H1 (cell line): ENCODE data around the gene PHF1.

Source experiments
- CTCF ChIP-seq, 3 experiments: IDR thresholded peaks; 1 replicate in 2 of 3; 2 replicates in 1 of 3; pipeline versions ENCODE4 v1.5.1 to v1.6.1; 2011; ENCODE audit warnings: low read length in 3 of 3, mild to moderate bottlenecking in 3 of 3, inconsistent platforms in 2 of 3, low read depth in 1 of 3, moderate library complexity in 1 of 3; ENCODE audit not compliant: insufficient read depth in 1 of 3; ENCODE audit errors: control extremely low read depth in 1 of 3
- GABPA ChIP-seq: IDR thresholded peaks from 2 replicates; pipeline ENCODE4 v1.6.1; 2011; ENCODE audit warnings: mild to moderate bottlenecking, low read length, moderate library complexity, borderline replicate concordance; ENCODE audit not compliant: insufficient read depth
- RNF2 ChIP-seq: fragments of 200-900, 300-1000 bp; sonication (generic); IDR thresholded peaks from 2 replicates; pipeline ENCODE4 v1.7.1; 2016; ENCODE audit warnings: borderline replicate concordance, low read depth, mild to moderate bottlenecking, antibody characterized with exemption, low read length; ENCODE audit not compliant: poor library complexity, severe bottlenecking; ENCODE audit errors: missing control alignments
- SP1 ChIP-seq: IDR thresholded peaks from 2 replicates; pipeline ENCODE4 v1.6.1; 2011; ENCODE audit warnings: low read depth, low read length
- TAF7 ChIP-seq: optimal IDR thresholded peaks from 2 replicates; pipeline ENCODE3; 2011; ENCODE audit warnings: low read depth, mild to moderate bottlenecking, inconsistent platforms, low read length, moderate library complexity, borderline replicate concordance

GRCh38 chr6:33419580-33420490, 9.0 kb downstream of the PHF1 start, which contains the start of gene SYNGAP1:
- TF ChIP-seq CTCF (IDR thresholded peaks at IDR 0.05; ENCODE audit: control extremely low read depth in 1 of 3, insufficient read depth in 1 of 3, low read depth in 1 of 3, low read length in 3 of 3): no peak
- no peak for TF ChIP-seq RNF2
- no peak for TF ChIP-seq SP1
- no peak for TF ChIP-seq TAF7
- TF ChIP-seq GABPA: no peak
